SK-N-SH (cell line): ENCODE results near the gene CEP250. TPM values are rescaled to one million over a fixed set of nuclear protein-coding genes. Genes with fewer than 3 reads are reported as not detected.

Experiments used
- CTCF ChIA-PET: fragments of 300-600, 350-600 bp; formaldehyde crosslinking; extraction: SDS; loops from one replicate; lab custom pipeline; 2021; lab: Yijun Ruan, JAX
- POLR2A ChIA-PET: fragments of 350-600 bp; sonication (Branson Sonifier 250); formaldehyde crosslinking; extraction: SDS; loops from one replicate; lab custom pipeline; 2020; ENCODE audit warnings: antibody characterized with exemption, inconsistent platforms; lab: Yijun Ruan, JAX
- DNase-seq: peaks from one replicate; pipeline ENCODE4 v3.0.0; 2012
- H2AFZ ChIP-seq: fragments of 200-600 bp; sonication (generic); 2 replicates; pipeline ENCODE4 v1.8.1; 2016; ENCODE audit warnings: antibody characterized with exemption, mild to moderate bottlenecking, low read depth
- H3F3A ChIP-seq: fragments of 200-600 bp; sonication (generic); replicated peaks from 2 replicates; pipeline ENCODE3; 2016; ENCODE audit warnings: antibody characterized with exemption, mild to moderate bottlenecking; ENCODE audit not compliant: insufficient read depth
- H3K27ac ChIP-seq, 2 experiments: fragments of 200-500 bp in 1 of 2; fragments of 200-600 bp in 1 of 2; sonication (Bioruptor generic) in 1 of 2; sonication (generic), shearing (Covaris generic) in 1 of 2; 2 replicates each; pipeline versions ENCODE4 v1.5.1 to v1.6.1; 2014 to 2016; ENCODE audit warnings: low read depth in 2 of 2, inconsistent platforms in 1 of 2, low read length in 1 of 2, mild to moderate bottlenecking in 1 of 2, mixed read lengths in 1 of 2
- H3K27me3 ChIP-seq: fragments of 200-600 bp; sonication (generic), shearing (Covaris generic); 2 replicates; pipeline ENCODE4 v1.6.1; 2016; ENCODE audit warnings: mixed run types; ENCODE audit not compliant: insufficient read depth
- H3K36me3 ChIP-seq, 2 experiments: fragments of 200-500 bp in 1 of 2; fragments of 200-600 bp in 1 of 2; sonication (Bioruptor generic) in 1 of 2; sonication (generic) in 1 of 2; replicated peaks in 1 of 2; 2 replicates each; pipeline versions ENCODE3 to v1.5.1; 2014 to 2016; ENCODE audit warnings: low read length in 1 of 2, mild to moderate bottlenecking in 1 of 2; ENCODE audit not compliant: insufficient read depth in 2 of 2, control insufficient read depth in 1 of 2
- H3K4me1 ChIP-seq, 2 experiments: fragments of 200-500 bp in 1 of 2; fragments of 200-600 bp in 1 of 2; sonication (Bioruptor generic) in 1 of 2; sonication (generic), shearing (Covaris generic) in 1 of 2; 2 replicates each; pipeline versions ENCODE4 v1.5.1 to v1.6.1; 2014 to 2016; ENCODE audit warnings: low read depth in 1 of 2, low read length in 1 of 2, mixed run types in 1 of 2; ENCODE audit not compliant: insufficient read depth in 2 of 2, control insufficient read depth in 1 of 2
- H3K4me2 ChIP-seq: fragments of 200-600 bp; sonication (generic), shearing (Covaris generic); 2 replicates; pipeline ENCODE4 v1.6.1; 2017; ENCODE audit warnings: mixed run types
- H3K4me3 ChIP-seq, 2 experiments: fragments of 200-500 bp in 1 of 2; fragments of 200-600 bp in 1 of 2; sonication (Bioruptor generic) in 1 of 2; sonication (generic), shearing (Covaris generic) in 1 of 2; 2 replicates each; pipeline versions ENCODE4 v1.5.1 to v1.8.1; 2014 to 2016; ENCODE audit warnings: low read depth in 2 of 2, inconsistent platforms in 1 of 2, low read length in 1 of 2, mild to moderate bottlenecking in 1 of 2, mixed read lengths in 1 of 2, moderate library complexity in 1 of 2
- H3K79me2 ChIP-seq: fragments of 200-600 bp; sonication (generic); 2 replicates; pipeline ENCODE4 v1.8.1; 2017; ENCODE audit warnings: mild to moderate bottlenecking; ENCODE audit not compliant: insufficient read depth
- H3K9ac ChIP-seq: fragments of 200-600 bp; sonication (generic); 2 replicates; pipeline ENCODE4 v1.6.1; 2017; ENCODE audit warnings: mixed run types
- H3K9me2 ChIP-seq: fragments of 200-600 bp; sonication (generic); 2 replicates; pipeline ENCODE4 v1.6.1; 2017; ENCODE audit warnings: mixed run types
- H3K9me3 ChIP-seq: fragments of 200-600 bp; sonication (generic); 2 replicates; pipeline ENCODE4 v1.6.1; 2017; ENCODE audit warnings: mixed run types, mild to moderate bottlenecking, moderate library complexity
- H4K20me1 ChIP-seq: fragments of 200-600 bp; sonication (generic); 2 replicates; pipeline ENCODE4 v1.6.1; 2017; ENCODE audit warnings: mild to moderate bottlenecking, mixed run types; ENCODE audit not compliant: insufficient read depth
- CHD2 ChIP-seq: fragments of 150-350 bp; IDR thresholded peaks from 2 replicates; pipeline ENCODE4 v1.6.1; 2018; ENCODE audit warnings: low read length; ENCODE audit not compliant: partially characterized antibody
- ELF1 ChIP-seq: IDR thresholded peaks from 2 replicates; pipeline ENCODE4 v1.4.0; 2012
- EZH2phosphoT487 ChIP-seq: fragments of 200-600 bp; sonication (generic); IDR thresholded peaks from 2 replicates; pipeline ENCODE4 v1.6.1; 2017; ENCODE audit warnings: low read depth, mixed run types, mild to moderate bottlenecking, antibody characterized with exemption, moderate library complexity, borderline replicate concordance
- FOSL2 ChIP-seq: IDR thresholded peaks from 2 replicates; pipeline ENCODE4 v1.4.0; 2012; ENCODE audit warnings: low read depth, mild to moderate bottlenecking, moderate library complexity, borderline replicate concordance
- FOXM1 ChIP-seq: IDR thresholded peaks from 2 replicates; pipeline ENCODE4 v1.4.0; 2012; ENCODE audit warnings: low read depth, mild to moderate bottlenecking
- GATA2 ChIP-seq: sonication (generic); formaldehyde crosslinking; IDR thresholded peaks from 2 replicates; pipeline ENCODE4 v1.5.0; 2020; ENCODE audit warnings: mild to moderate bottlenecking, missing genetic modification reagents
- JUND ChIP-seq: IDR thresholded peaks from 2 replicates; pipeline ENCODE4 v1.4.0; 2012
- MAX ChIP-seq: IDR thresholded peaks from 2 replicates; pipeline ENCODE4 v1.4.0; 2012; ENCODE audit warnings: low read depth
- NFIC ChIP-seq: IDR thresholded peaks from 2 replicates; pipeline ENCODE4 v1.4.0; 2012; ENCODE audit warnings: borderline replicate concordance
- NRF1 ChIP-seq: IDR thresholded peaks from 2 replicates; pipeline ENCODE4 v1.6.1; 2012; ENCODE audit warnings: low read depth, mild to moderate bottlenecking, low read length
- RAD21 ChIP-seq: IDR thresholded peaks from 2 replicates; pipeline ENCODE4 v1.6.1; 2012; ENCODE audit warnings: mild to moderate bottlenecking, low read length
- RCOR1 ChIP-seq: fragments of 150-350 bp; IDR thresholded peaks from 2 replicates; pipeline ENCODE4 v1.6.1; 2017; ENCODE audit warnings: antibody characterized with exemption, low read length
- REST ChIP-seq: IDR thresholded peaks from 2 replicates; pipeline ENCODE4 v1.6.1; 2012; ENCODE audit warnings: mild to moderate bottlenecking, low read depth, low read length, moderate library complexity
- RXRA ChIP-seq: IDR thresholded peaks from 2 replicates; pipeline ENCODE4 v1.4.0; 2012; ENCODE audit warnings: low read depth, mild to moderate bottlenecking, borderline replicate concordance
- SIN3A ChIP-seq: IDR thresholded peaks from 2 replicates; pipeline ENCODE4 v1.6.1; 2012; ENCODE audit warnings: low read depth, mild to moderate bottlenecking, low read length, moderate library complexity, borderline replicate concordance
- SMC3 ChIP-seq: IDR thresholded peaks from 2 replicates; pipeline ENCODE4 v1.6.1; 2012; ENCODE audit warnings: low read depth, low read length, improper control_type of control experiment
- TCF12 ChIP-seq: IDR thresholded peaks from 2 replicates; pipeline ENCODE4 v1.4.0; 2012
- TEAD4 ChIP-seq: IDR thresholded peaks from 2 replicates; pipeline ENCODE4 v1.4.0; 2012; ENCODE audit warnings: mild to moderate bottlenecking, borderline replicate concordance; ENCODE audit not compliant: insufficient read depth
- USF1 ChIP-seq: IDR thresholded peaks from 2 replicates; pipeline ENCODE4 v1.4.0; 2012; ENCODE audit warnings: low read depth, borderline replicate concordance
- YY1 ChIP-seq: IDR thresholded peaks from 2 replicates; pipeline ENCODE4 v1.4.0; 2012; ENCODE audit warnings: low read depth, mild to moderate bottlenecking
- WGBS: methylation state at CpG from one replicate; pipeline ENCODE4 v1.1.6; 2017; ENCODE audit warnings: low lambda C conversion rate; 5-methylcytosine and 5-hydroxymethylcytosine counted together
- polyA plus RNA-seq, 3 experiments: library from polyadenylated mRNA; depleted of rRNA; stranded (reverse); fragments of >200 nt; gene quantifications; 2 replicates each; pipeline ENCODE4 v1.2.3, GENCODE V29; 2012

Gene CEP250
- polyA plus RNA-seq, 1 of the 3 experiments (the other 2 are of a cell fraction), result 13.3 TPM

- Histone ChIP-seq H2AFZ (no peak overlapping the region), H3K9ac (no peak overlapping the region), H4K20me1 (no peaks in the 10 kb centered on the region), H3K4me3 (no peak overlapping the region), H3K27ac (no peak overlapping the region), H3K9me3 (no peaks in the 10 kb centered on the region)
- WGBS, result 82% methylated on average over 2 of the region's 10 CpGs
- TF ChIP-seq EZH2phosphoT487 (no peak), RXRA (no peak), FOXM1 (no peak), ELF1 (no peak), USF1 (no peak), SMC3 (no peak), CHD2 (no peak), GATA2 (CRISPR knock-in tag) (no peak), FOSL2 (no peak), TEAD4 (no peak), SIN3A (no peak)
- TF ChIP-seq, all 33 proteins: peak for 0
- no peak overlapping the region for H3K4me2 ChIP-seq
- POLR2A ChIA-PET, result interaction anchor here (1.2 kb wide), 1 partner anchor 20 kb away, joined by 3 read pairs; no protein-coding TSS in a partner anchor
- CTCF ChIA-PET, result interaction anchor here (1.0 to 1.7 kb wide), 2 partner anchors 18 to 58 kb away, joined by 3 to 5 read pairs; no protein-coding TSS in a partner anchor
- no peaks in the 10 kb centered on the region; a peak in 1 of 4 replicates for H3K4me1 ChIP-seq
- H3K36me3 ChIP-seq, result peaks cover 0 to 4% of the 10 kb centered on the region in 2 experiments
- no peak for DNase-seq
- no peaks in the 10 kb centered on the region for H3K9me2 ChIP-seq
- H3F3A ChIP-seq, result peaks cover 10% of the 10 kb centered on the region
- H3K79me2 ChIP-seq, result no peaks in the 10 kb centered on the region
- no peaks in the 10 kb centered on the region for H3K27me3 ChIP-seq
Measured at GRCh38 chr20:35562541-35563110, 107.2 kb downstream of the CEP250 start.

- H2AFZ ChIP-seq, result no peak overlapping the region
- no peak for TF ChIP-seq RAD21
- H3K9me3 ChIP-seq, result no peaks in the 10 kb centered on the region
- no peaks in the 10 kb centered on the region for H3K79me2 ChIP-seq
- H4K20me1 ChIP-seq, result no peaks in the 10 kb centered on the region
- H3K4me2 ChIP-seq, result no peak overlapping the region
- ChIA-PET POLR2A (no interaction called here), CTCF (interaction anchor here (1.0 to 1.4 kb wide), 2 partner anchors 55 to 57 kb away, joined by 3 to 5 read pairs; no protein-coding TSS in a partner anchor)
- no peak overlapping the region for H3K4me3 ChIP-seq
- H3F3A ChIP-seq, result peaks cover 12% of the 10 kb centered on the region
- 91% methylated on average over 10 of the region's 10 CpGs for WGBS
- H3K27ac ChIP-seq, result no peak overlapping the region
- no peaks in the 10 kb centered on the region for H3K9me2 ChIP-seq
- H3K9ac ChIP-seq, result no peak overlapping the region
- DNase-seq, result no peak
- no peaks in the 10 kb centered on the region; a peak in 1 of 4 replicates for H3K4me1 ChIP-seq
- no peaks in the 10 kb centered on the region for H3K36me3 ChIP-seq
- H3K27me3 ChIP-seq, result no peaks in the 10 kb centered on the region
Measured at GRCh38 chr20:35563834-35564233, 108.4 kb downstream of the CEP250 start.

GRCh38 chr20:35564905-35565304 lies 109.5 kb downstream of the CEP250 start:
- no peak overlapping the region for H3K4me3 ChIP-seq
- TF ChIP-seq JUND, result no peak
- no peak for TF ChIP-seq ELF1
- no peak for TF ChIP-seq YY1
- TF ChIP-seq NRF1, result no peak
- TF ChIP-seq REST, result no peak
- no peak for TF ChIP-seq FOSL2
- TF ChIP-seq NFIC, result no peak
- TF ChIP-seq RCOR1, result no peak
- TF ChIP-seq TCF12, result no peak
- TF ChIP-seq MAX, result no peak

More at GRCh38 chr20:35564905-35565304, 109.5 kb downstream of the CEP250 start:
- H3K36me3 ChIP-seq, result no peaks in the 10 kb centered on the region
- WGBS, result 94% methylated on average over 6 of the region's 7 CpGs
- no peaks in the 10 kb centered on the region for H3K79me2 ChIP-seq
- H3K27ac ChIP-seq, result no peak overlapping the region
- H3K4me2 ChIP-seq, result no peak overlapping the region
- H3K9ac ChIP-seq, result no peak overlapping the region
- CTCF ChIA-PET, result interaction anchor here (1.4 kb wide), 1 partner anchor 54 kb away, joined by 5 read pairs; no protein-coding TSS in a partner anchor
- H3K4me1 ChIP-seq, result no peaks in the 10 kb centered on the region; a peak in 1 of 4 replicates
- DNase-seq, result no peak
- no peaks in the 10 kb centered on the region for H3K9me3 ChIP-seq
- H2AFZ ChIP-seq, result no peak overlapping the region
- H3K27me3 ChIP-seq, result no peaks in the 10 kb centered on the region
- H3K9me2 ChIP-seq, result no peaks in the 10 kb centered on the region
- H4K20me1 ChIP-seq, result no peaks in the 10 kb centered on the region
- H3F3A ChIP-seq, result peaks cover 13% of the 10 kb centered on the region
- POLR2A ChIA-PET, result no interaction called here
